SK-N-MC (cell line): ENCODE measurements around the gene SLC16A14.

Experiments used
- EZH2 ChIP-seq: fragments of 200-600 bp; sonication (generic); IDR thresholded peaks from one replicate; pipeline ENCODE4 v1.6.1; 2017; ENCODE audit warnings: antibody characterized with exemption
- FOXP2 ChIP-seq: optimal IDR thresholded peaks from 2 replicates; pipeline ENCODE3; 2011; ENCODE audit warnings: mild to moderate bottlenecking, moderate library complexity; ENCODE audit not compliant: insufficient read depth; ENCODE audit errors: extremely low read length, control extremely low read depth
- POLR2AphosphoS5 ChIP-seq: IDR thresholded peaks from 2 replicates; pipeline ENCODE4 v1.6.1; 2012; ENCODE audit warnings: mild to moderate bottlenecking, low read depth, low read length, borderline replicate concordance

DNA sequence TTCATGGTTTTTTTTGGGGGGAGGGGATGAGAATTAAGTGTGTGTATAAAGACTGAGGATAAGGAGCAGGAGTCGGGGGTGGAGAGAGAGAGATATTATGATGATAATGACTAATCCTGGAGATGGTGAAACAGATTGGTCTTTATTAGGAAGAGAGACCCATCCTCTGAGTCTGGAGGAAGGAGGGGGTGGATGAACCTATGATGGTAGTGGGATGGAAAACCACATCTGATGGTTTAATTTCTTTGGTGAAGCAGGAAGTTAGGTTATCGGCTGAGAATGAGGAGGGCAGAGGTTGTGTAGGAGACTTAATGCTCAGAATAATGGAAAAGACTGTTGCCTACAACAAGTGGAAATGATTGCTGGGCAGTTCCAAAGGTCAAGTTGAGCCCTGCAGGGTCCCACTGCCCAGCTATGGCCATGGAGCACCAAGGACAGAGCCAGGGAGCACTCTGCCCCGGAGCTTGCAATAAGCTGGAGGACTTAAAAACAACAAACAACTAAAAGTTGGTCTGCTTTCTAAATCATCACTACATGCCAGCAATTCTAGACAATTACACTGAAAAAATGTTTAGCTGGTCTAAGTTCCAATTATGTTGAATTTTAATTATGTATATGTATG lies 7.9 kb downstream of the SLC16A14 start:
- no peak for TF ChIP-seq EZH2
- TF ChIP-seq POLR2AphosphoS5 = no peak
- no peak for TF ChIP-seq FOXP2
